Gastroesophageal sphincter (tissue), 4 donors: ENCODE results near the gene ZFHX3. TPM values are rescaled to one million over a fixed set of nuclear protein-coding genes. Genes with fewer than 3 reads are reported as not detected.

ENCODE experiments used
- ATAC-seq: fragments of 150-250 bp; one replicate; pipeline ENCODE4 v1.9.1; 2016; ENCODE audit warnings: mild to moderate bottlenecking, moderate library complexity
- H3K27ac ChIP-seq, 4 donors: fragments of 200-600 bp; sonication (generic) in 3 of 4; 1 replicate in 3 of 4; 2 replicates in 1 of 4; pipeline ENCODE4 v1.5.1; 2016 to 2019
- H3K27me3 ChIP-seq: fragments of 200-600 bp; sonication (generic); one replicate; pipeline ENCODE4 v1.5.1; 2019
- H3K36me3 ChIP-seq, 2 donors: fragments of 200-600 bp; sonication (generic); one replicate each; pipeline ENCODE4 v1.5.1; 2019; ENCODE audit warnings: control low read depth in 1 of 2
- H3K4me1 ChIP-seq, 3 donors: fragments of 200-600 bp; sonication (generic); 1 replicate in 2 of 3; 2 replicates in 1 of 3; pipeline ENCODE4 v1.5.1; 2016 to 2019; ENCODE audit warnings: control low read depth in 2 of 3
- H3K4me3 ChIP-seq, 2 donors: fragments of 200-600 bp; sonication (generic); one replicate each; pipeline ENCODE4 v1.5.1; 2019; ENCODE audit warnings: mild to moderate bottlenecking in 1 of 2, moderate library complexity in 1 of 2
- H3K9me3 ChIP-seq, 3 donors: fragments of 200-600 bp; sonication (generic); one replicate each; pipeline ENCODE4 v1.5.1; 2017 to 2019; ENCODE audit warnings: control low read depth in 2 of 3
- CTCF ChIP-seq, 4 experiments: fragments of 200-600 bp in 2 of 4; fragments of 450-650 bp in 2 of 4; sonication (generic) in 1 of 4; IDR thresholded peaks; one replicate each; pipeline ENCODE4 v1.5.1; 2017 to 2019; ENCODE audit warnings: antibody characterized with exemption in 4 of 4, mild to moderate bottlenecking in 2 of 4, moderate library complexity in 2 of 4
- EP300 ChIP-seq: sonication (generic); formaldehyde crosslinking; IDR thresholded peaks from one replicate; pipeline ENCODE4 v1.6.1; 2017; ENCODE audit warnings: antibody characterized with exemption, mild to moderate bottlenecking
- POLR2A ChIP-seq, 2 donors: fragments of 450-650 bp; IDR thresholded peaks; one replicate each; pipeline ENCODE4 v1.6.1; 2017; ENCODE audit warnings: antibody characterized with exemption in 2 of 2, mild to moderate bottlenecking in 2 of 2, moderate library complexity in 1 of 2
- POLR2AphosphoS5 ChIP-seq: sonication (generic); formaldehyde crosslinking; IDR thresholded peaks from one replicate; pipeline ENCODE4 v1.6.1; 2017; ENCODE audit warnings: antibody characterized with exemption
- WGBS, 2 donors: methylation state at CpG; one replicate each; pipeline ENCODE4 v1.1.5; 2018; ENCODE audit warnings: low coverage in 1 of 2; 5-methylcytosine and 5-hydroxymethylcytosine counted together
- total RNA-seq, 4 donors: library from RNA; depleted of rRNA; stranded (reverse); fragments of >200 nt; gene quantifications; one replicate each; pipeline ENCODE4 v1.1.0, GENCODE V29; 2016

The ZFHX3 gene
- total RNA-seq, 4 donors from 2014 or later: 24.0 to 47.1 (median 29.5) TPM

GRCh38 chr16:72793017-72793416 lies 254.9 kb downstream of the ZFHX3 start:
- no peaks in the 10 kb centered on the region for H3K9me3 ChIP-seq
- TF ChIP-seq POLR2AphosphoS5 (no peak), EP300 (no peak), POLR2A (IDR thresholded peaks at IDR 0.05) (no peak), CTCF (IDR thresholded peaks at IDR 0.05) (no peak)
- ATAC-seq: no peak
- H3K4me1 ChIP-seq: peaks cover 0 to 12% (median 0%) of the 10 kb centered on the region in 3 donors
- no peak overlapping the region for H3K4me3 ChIP-seq
- no peak overlapping the region for H3K27ac ChIP-seq
- WGBS, 2 donors: 90 to 100% methylated on average over 2 to 3 of the region's 5 CpGs
- peaks cover 0 to 95% of the 10 kb centered on the region in 2 donors for H3K36me3 ChIP-seq
- H3K27me3 ChIP-seq: no peaks in the 10 kb centered on the region

GRCh38 chr16:72791786-72792185 lies 256.1 kb downstream of the ZFHX3 start:
- peaks cover 0 to 21% (median 0%) of the 10 kb centered on the region in 3 donors for H3K4me1 ChIP-seq
- ATAC-seq: no peak
- no peaks in the 10 kb centered on the region for H3K27me3 ChIP-seq
- TF ChIP-seq EP300 (no peak), CTCF (IDR thresholded peaks at IDR 0.05) (no peak), POLR2A (IDR thresholded peaks at IDR 0.05) (no peak), POLR2AphosphoS5 (no peak)
- no peak overlapping the region for H3K27ac ChIP-seq
- H3K4me3 ChIP-seq: no peak overlapping the region
- H3K36me3 ChIP-seq: peaks cover 0 to 88% of the 10 kb centered on the region in 2 donors
- H3K9me3 ChIP-seq: no peaks in the 10 kb centered on the region

- WGBS, 2 donors: 67 to 87% methylated on average over 1 to 5 of the region's 5 CpGs
- peaks cover 0 to 69% of the 10 kb centered on the region in 2 donors for H3K36me3 ChIP-seq
Measured at GRCh38 chr16:72789921-72790320, 258.0 kb downstream of the ZFHX3 start.

GRCh38 chr16:72789465-72789864 lies 258.5 kb downstream of the ZFHX3 start:
- WGBS, 2 donors: 88 to 95% methylated on average over 5 to 7 of the region's 7 CpGs
- ATAC-seq: no peak
- H3K27ac ChIP-seq: no peak overlapping the region
- H3K4me1 ChIP-seq: peaks cover 0 to 28% (median 0%) of the 10 kb centered on the region in 3 donors
- TF ChIP-seq CTCF (IDR thresholded peaks at IDR 0.05) (no peak), EP300 (no peak), POLR2A (IDR thresholded peaks at IDR 0.05) (no peak), POLR2AphosphoS5 (no peak)
- H3K36me3 ChIP-seq: peaks cover 0 to 64% of the 10 kb centered on the region in 2 donors
- no peak overlapping the region for H3K4me3 ChIP-seq
- H3K9me3 ChIP-seq: no peaks in the 10 kb centered on the region
- no peaks in the 10 kb centered on the region for H3K27me3 ChIP-seq

More at GRCh38 chr16:72789921-72790320, 258.0 kb downstream of the ZFHX3 start:
- TF ChIP-seq POLR2A (IDR thresholded peaks at IDR 0.05): no peak
- no peak for ATAC-seq
- H3K4me3 ChIP-seq: no peak overlapping the region
- no peak overlapping the region for H3K27ac ChIP-seq
- no peaks in the 10 kb centered on the region for H3K27me3 ChIP-seq
- no peaks in the 10 kb centered on the region for H3K9me3 ChIP-seq
- H3K4me1 ChIP-seq: peaks cover 0 to 28% (median 0%) of the 10 kb centered on the region in 3 donors

- H3K36me3 ChIP-seq: peaks cover 0 to 53% of the 10 kb centered on the region in 2 donors
- TF ChIP-seq CTCF (IDR thresholded peaks at IDR 0.05) (no peak), POLR2AphosphoS5 (no peak), EP300 (no peak), POLR2A (IDR thresholded peaks at IDR 0.05) (no peak)
- no peak for ATAC-seq
- peak overlapping the region in 1 of 4 donors; percentile 62 for H3K27ac ChIP-seq
- peak overlapping the region in 1 of 2 donors; percentile 50 for H3K4me3 ChIP-seq
- no peaks in the 10 kb centered on the region for H3K9me3 ChIP-seq
- no peaks in the 10 kb centered on the region for H3K27me3 ChIP-seq
- 60 to 100% methylated on average over 3 of the region's 18 CpGs for whole genome bisulfite sequencing, 2 donors
- H3K4me1 ChIP-seq: peaks cover 0 to 28% (median 0%) of the 10 kb centered on the region in 3 donors
Measured at GRCh38 chr16:72788269-72788809, 259.6 kb downstream of the ZFHX3 start.
